GM12891 (cell line): Measurements from ENCODE around the gene AQP1.

Source experiments
- POLR2A ChIP-seq: IDR thresholded peaks from 2 replicates; pipeline ENCODE4 v1.6.1; 2011; ENCODE audit warnings: low read depth, low read length, control low read depth
- POLR2AphosphoS5 ChIP-seq: IDR thresholded peaks from 2 replicates; pipeline ENCODE4 v1.6.1; 2011; ENCODE audit warnings: low read depth, low read length, control low read depth
- SPI1 ChIP-seq: IDR thresholded peaks from 2 replicates; pipeline ENCODE4 v1.6.1; 2011; ENCODE audit warnings: low read depth, low read length, control low read depth
- TAF1 ChIP-seq: IDR thresholded peaks from 2 replicates; pipeline ENCODE4 v1.6.1; 2011; ENCODE audit warnings: low read depth, low read length, control low read depth

- TF ChIP-seq POLR2AphosphoS5 (no peak), POLR2A (no peak), TAF1 (no peak), SPI1 (no peak)
These were observed 38.4 kb upstream of the AQP1 start for GRCh38 chr7:30873207-30873606.
